Activated CD4-positive, alpha-beta T cell treated with anti-CD3 and anti-CD28 coated beads for 4 hours (primary cell): ENCODE measurements around the gene COL28A1.
"Not testable (repeated sequence)": the region's sequence is repeated elsewhere in the genome, so short reads cannot be mapped to it uniquely, and the experiment has no call there.

Source experiments
- DNase-seq, 2 donors: peaks; one replicate each; pipeline ENCODE4 v3.0.0-alpha.2; 2020

COL28A1 gene

GRCh38 chr7:7408001-7408770 lies 127.5 kb downstream of the COL28A1 start:
- DNase-seq = no peak

- no peak for DNase-seq
These were observed 130.2 kb downstream of the COL28A1 start for GRCh38 chr7:7405461-7405860.

- no peak for DNase-seq
These were observed 136.0 kb downstream of the COL28A1 start for GRCh38 chr7:7399707-7400106.

- DNase-seq = no peak
These were observed 139.9 kb downstream of the COL28A1 start for GRCh38 chr7:7395785-7396184.

GRCh38 chr7:7388164-7388563 lies 147.5 kb downstream of the COL28A1 start:
- DNase-seq = not testable (repeated sequence)

GRCh38 chr7:7385421-7385820 lies 150.3 kb downstream of the COL28A1 start:
- DNase-seq = no peak

- DNase-seq = no peak
These were observed 151.4 kb downstream of the COL28A1 start for GRCh38 chr7:7384228-7384627.

- DNase-seq = no peak
These were observed 160.1 kb downstream of the COL28A1 start for GRCh38 chr7:7375538-7375937.

- DNase-seq = no peak
These were observed 165.6 kb downstream of the COL28A1 start for GRCh38 chr7:7370076-7370475.

- DNase-seq = no peak
These were observed 166.5 kb downstream of the COL28A1 start for GRCh38 chr7:7369134-7369533.

- DNase-seq = no peak
These were observed 181.0 kb downstream of the COL28A1 start for GRCh38 chr7:7354674-7355073.

- no peak for DNase-seq
These were observed 182.8 kb downstream of the COL28A1 start for GRCh38 chr7:7352845-7353244.

GRCh38 chr7:7351832-7352231 lies 183.8 kb downstream of the COL28A1 start:
- no peak for DNase-seq

- no peak for DNase-seq
These were observed 184.5 kb downstream of the COL28A1 start for GRCh38 chr7:7351156-7351555.

- DNase-seq = no peak
These were observed 186.5 kb downstream of the COL28A1 start for GRCh38 chr7:7349156-7349555.

GRCh38 chr7:7347045-7347444 lies 188.6 kb downstream of the COL28A1 start:
- no peak for DNase-seq

GRCh38 chr7:7344583-7344982 lies 191.1 kb downstream of the COL28A1 start:
- no peak for DNase-seq

GRCh38 chr7:7335909-7336308 lies 199.8 kb downstream of the COL28A1 start:
- DNase-seq = no peak

GRCh38 chr7:7335215-7335614 lies 200.5 kb downstream of the COL28A1 start:
- no peak for DNase-seq

- DNase-seq = no peak
These were observed 202.1 kb downstream of the COL28A1 start for GRCh38 chr7:7333610-7334009.

GRCh38 chr7:7331523-7331922 lies 204.2 kb downstream of the COL28A1 start:
- no peak for DNase-seq

GRCh38 chr7:7330997-7331396 lies 204.7 kb downstream of the COL28A1 start:
- DNase-seq = no peak

- no peak for DNase-seq
These were observed 206.3 kb downstream of the COL28A1 start for GRCh38 chr7:7329326-7329725.

- no peak for DNase-seq
These were observed 208.2 kb downstream of the COL28A1 start for GRCh38 chr7:7327423-7327822.

- no peak for DNase-seq
These were observed 211.0 kb downstream of the COL28A1 start for GRCh38 chr7:7324698-7325097.
